Measurements from ENCODE around the gene TEX264.

DNA sequence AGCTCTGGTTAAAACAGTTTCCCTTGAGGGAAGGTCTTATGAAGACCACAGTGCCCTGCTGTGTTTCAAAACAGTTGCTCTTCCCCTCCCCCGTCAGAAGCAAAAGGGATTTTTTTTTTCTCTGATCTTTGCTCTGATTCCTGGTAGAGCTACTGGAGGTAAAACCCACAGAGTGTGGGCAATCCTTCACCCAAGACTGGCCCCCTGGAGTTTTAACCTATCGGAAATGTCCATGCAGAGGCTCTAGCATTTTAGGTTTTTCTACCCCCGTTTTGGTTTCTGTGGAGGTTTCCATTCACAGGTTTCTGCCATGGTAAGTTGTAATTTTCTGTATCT is 63.5 kb downstream of the TEX264 start:
- TF ChIP-seq, protein P1, sequence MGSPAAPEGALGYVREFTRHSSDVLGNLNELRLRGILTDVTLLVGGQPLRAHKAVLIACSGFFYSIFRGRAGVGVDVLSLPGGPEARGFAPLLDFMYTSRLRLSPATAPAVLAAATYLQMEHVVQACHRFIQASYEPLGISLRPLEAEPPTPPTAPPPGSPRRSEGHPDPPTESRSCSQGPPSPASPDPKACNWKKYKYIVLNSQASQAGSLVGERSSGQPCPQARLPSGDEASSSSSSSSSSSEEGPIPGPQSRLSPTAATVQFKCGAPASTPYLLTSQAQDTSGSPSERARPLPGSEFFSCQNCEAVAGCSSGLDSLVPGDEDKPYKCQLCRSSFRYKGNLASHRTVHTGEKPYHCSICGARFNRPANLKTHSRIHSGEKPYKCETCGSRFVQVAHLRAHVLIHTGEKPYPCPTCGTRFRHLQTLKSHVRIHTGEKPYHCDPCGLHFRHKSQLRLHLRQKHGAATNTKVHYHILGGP (tag by site-specific recombination; IDR thresholded peaks at IDR 0.05), result no peak
- no peak for TF ChIP-seq ZNF114 (tag by site-specific recombination; IDR thresholded peaks at IDR 0.05)
- no peak for TF ChIP-seq TRIM28 (IDR thresholded peaks at IDR 0.05; ENCODE audit: borderline replicate concordance, low read length)
- TF ChIP-seq, protein P2, sequence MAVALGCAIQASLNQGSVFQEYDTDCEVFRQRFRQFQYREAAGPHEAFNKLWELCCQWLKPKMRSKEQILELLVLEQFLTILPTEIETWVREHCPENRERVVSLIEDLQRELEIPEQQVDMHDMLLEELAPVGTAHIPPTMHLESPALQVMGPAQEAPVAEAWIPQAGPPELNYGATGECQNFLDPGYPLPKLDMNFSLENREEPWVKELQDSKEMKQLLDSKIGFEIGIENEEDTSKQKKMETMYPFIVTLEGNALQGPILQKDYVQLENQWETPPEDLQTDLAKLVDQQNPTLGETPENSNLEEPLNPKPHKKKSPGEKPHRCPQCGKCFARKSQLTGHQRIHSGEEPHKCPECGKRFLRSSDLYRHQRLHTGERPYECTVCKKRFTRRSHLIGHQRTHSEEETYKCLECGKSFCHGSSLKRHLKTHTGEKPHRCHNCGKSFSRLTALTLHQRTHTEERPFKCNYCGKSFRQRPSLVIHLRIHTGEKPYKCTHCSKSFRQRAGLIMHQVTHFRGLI (tag by site-specific recombination; IDR thresholded peaks at IDR 0.05), result no peak
